Measurements from ENCODE around the gene MROH8. TPM values are rescaled to one million over a fixed set of nuclear protein-coding genes. Genes with fewer than 3 reads are reported as not detected.

The MROH8 gene
- total RNA-seq: 1 to 10 TPM; 2.9 to 7.6 (median 4.9) TPM

- peak within 1 kb of the TSS; percentile 94 to 99 (median 98) for H3K4me3 ChIP-seq
- in situ Hi-C loops (cut with MboI; ENCODE audit: low pct_unique_long_range_greater_than_20kb in 2 of 9, low sequenced_read_pairs in 9 of 9, unreplicated experiment in 9 of 9): no loop called here
- 0% methylated on average over 1 to 2 of the region's 80 CpGs; no CpG with 5 or more reads in 6 of the 10 experiments for WGBS, 10 experiments
- peaks cover 6 to 7% of the 10 kb centered on the region in 2 donors for H3K4me1 ChIP-seq (replicated peaks in 1 of 2)
- peak within 1 kb of the TSS; percentile 99 for H3K27ac ChIP-seq
- ATAC-seq (replicated peaks in 6 of 8): peak; percentile 89 to 98 (median 96)
Measured at GRCh38 chr20:37178839-37179682, at the start of gene MROH8, which contains the start of gene RPN2. MROH8 (minus strand) TSS chr20:37179548. RPN2 (plus strand) TSS chr20:37179330; CDS start chr20:37179357, 27 bp downstream.

- no peak overlapping the region for H3K27ac ChIP-seq
Measured at GRCh38 chr20:37228656-37229055, 49.3 kb upstream of the MROH8 start.

GRCh38 chr20:37228082-37228481 is 48.7 kb upstream of the MROH8 start:
- ATAC-seq (replicated peaks in 6 of 8): no peak
- in situ Hi-C loops (cut with MboI; ENCODE audit: low pct_unique_long_range_greater_than_20kb in 2 of 9, low sequenced_read_pairs in 9 of 9, unreplicated experiment in 9 of 9): no loop called here

More at GRCh38 chr20:37228656-37229055, 49.3 kb upstream of the MROH8 start:
- Histone ChIP-seq H3K4me1 (replicated peaks in 1 of 2) (peaks cover 26 to 31% of the 10 kb centered on the region in 2 donors), H3K4me3 (no peak overlapping the region)
- in situ Hi-C loops (cut with MboI; ENCODE audit: low pct_unique_long_range_greater_than_20kb in 2 of 9, low sequenced_read_pairs in 9 of 9, unreplicated experiment in 9 of 9): no loop called here
- no peak for ATAC-seq (replicated peaks in 6 of 8)
- 75 to 100% (median 83%) methylated on average over 1 to 5 of the region's 5 CpGs; no CpG with 5 or more reads in 4 of the 10 experiments for WGBS, 10 experiments

GRCh38 chr20:37226889-37227288 is 47.5 kb upstream of the MROH8 start:
- Histone ChIP-seq H3K27ac (no peak overlapping the region), H3K4me1 (replicated peaks in 1 of 2) (peaks cover 26 to 31% of the 10 kb centered on the region in 2 donors), H3K4me3 (no peak overlapping the region)
- ATAC-seq (replicated peaks in 6 of 8): no peak
- 81 to 100% (median 90%) methylated on average over 1 to 3 of the region's 3 CpGs; no CpG with 5 or more reads in 5 of the 10 experiments for WGBS, 10 experiments
- in situ Hi-C loops (cut with MboI; ENCODE audit: low pct_unique_long_range_greater_than_20kb in 2 of 9, low sequenced_read_pairs in 9 of 9, unreplicated experiment in 9 of 9): no loop called here

More at GRCh38 chr20:37228082-37228481, 48.7 kb upstream of the MROH8 start:
- Histone ChIP-seq H3K4me1 (replicated peaks in 1 of 2) (peaks cover 26 to 31% of the 10 kb centered on the region in 2 donors), H3K27ac (peak overlapping the region in 1 of 2 donors; percentile 21), H3K4me3 (no peak overlapping the region)
- WGBS, 10 experiments: 42 to 94% (median 70%) methylated on average over 1 to 6 of the region's 6 CpGs; no CpG with 5 or more reads in 3 of the 10 experiments

GRCh38 chr20:37225146-37225545 is 45.8 kb upstream of the MROH8 start:
- in situ Hi-C loops (cut with MboI; ENCODE audit: low pct_unique_long_range_greater_than_20kb in 2 of 9, low sequenced_read_pairs in 9 of 9, unreplicated experiment in 9 of 9): no loop called here
- H3K27ac ChIP-seq: no peak overlapping the region
- no peak for ATAC-seq (replicated peaks in 6 of 8)
- H3K4me3 ChIP-seq: no peak overlapping the region
- peaks cover 30 to 37% of the 10 kb centered on the region in 2 donors for H3K4me1 ChIP-seq (replicated peaks in 1 of 2)
- WGBS, 10 experiments: 80 to 100% (median 100%) methylated on average over 1 to 5 of the region's 5 CpGs; no CpG with 5 or more reads in 2 of the 10 experiments

- in situ Hi-C loops (cut with MboI; ENCODE audit: low pct_unique_long_range_greater_than_20kb in 2 of 9, low sequenced_read_pairs in 9 of 9, unreplicated experiment in 9 of 9): loop anchor here in 1 of 9 experiments (25.0 kb wide), 1 partner anchor 314 kb away; the partner anchor contains the start of gene BLCAP
- peak in 3 of 8 experiments; percentile 86 to 97 (median 95) for ATAC-seq (replicated peaks in 6 of 8)
- Histone ChIP-seq H3K4me1 (replicated peaks in 1 of 2) (peaks cover 19 to 28% of the 10 kb centered on the region in 2 donors), H3K4me3 (no peak overlapping the region), H3K27ac (no peak overlapping the region)
Measured at GRCh38 chr20:37223053-37223452, 43.7 kb upstream of the MROH8 start.

- no peak overlapping the region for H3K4me3 ChIP-seq
- ATAC-seq (replicated peaks in 6 of 8): no peak
- no peak overlapping the region for H3K27ac ChIP-seq
- in situ Hi-C loops (cut with MboI; ENCODE audit: low pct_unique_long_range_greater_than_20kb in 2 of 9, low sequenced_read_pairs in 9 of 9, unreplicated experiment in 9 of 9): loop anchor here in 1 of 9 experiments (25.0 kb wide), 1 partner anchor 315 kb away; the partner anchor contains the start of gene BLCAP
- peaks cover 19 to 25% of the 10 kb centered on the region in 2 donors for H3K4me1 ChIP-seq (replicated peaks in 1 of 2)
- 93 to 100% (median 100%) methylated on average over 1 to 4 of the region's 4 CpGs; no CpG with 5 or more reads in 4 of the 10 experiments for WGBS, 10 experiments
Measured at GRCh38 chr20:37222086-37222485, 42.7 kb upstream of the MROH8 start.

- H3K4me1 ChIP-seq (replicated peaks in 1 of 2): peaks cover 19 to 25% of the 10 kb centered on the region in 2 donors
- in situ Hi-C loops (cut with MboI; ENCODE audit: low pct_unique_long_range_greater_than_20kb in 2 of 9, low sequenced_read_pairs in 9 of 9, unreplicated experiment in 9 of 9): loop anchor here in 1 of 9 experiments (25.0 kb wide), 1 partner anchor 317 kb away; the partner anchor contains the start of gene BLCAP
- ATAC-seq (replicated peaks in 6 of 8): peak in 7 of 8 experiments; percentile 15 to 75 (median 49)
- WGBS, 10 experiments: 0 to 79% (median 22%) methylated on average over 1 to 2 of the region's 3 CpGs; no CpG with 5 or more reads in 1 of the 10 experiments
- no peak overlapping the region for H3K4me3 ChIP-seq
- peak overlapping the region; percentile 46 to 61 for H3K27ac ChIP-seq
Measured at GRCh38 chr20:37220731-37221130, 41.4 kb upstream of the MROH8 start.

- peak in 3 of 8 experiments; percentile 67 to 86 (median 77) for ATAC-seq (replicated peaks in 6 of 8)
- Histone ChIP-seq H3K27ac (peak overlapping the region; percentile 46 to 61), H3K4me3 (no peak overlapping the region), H3K4me1 (replicated peaks in 1 of 2) (peaks cover 19 to 25% of the 10 kb centered on the region in 2 donors)
- in situ Hi-C loops (cut with MboI; ENCODE audit: low pct_unique_long_range_greater_than_20kb in 2 of 9, low sequenced_read_pairs in 9 of 9, unreplicated experiment in 9 of 9): loop anchor here in 1 of 9 experiments (25.0 kb wide), 1 partner anchor 317 kb away; the partner anchor contains the start of gene BLCAP
- WGBS, 10 experiments: 33 to 90% (median 57%) methylated on average over 2 to 8 of the region's 10 CpGs
Measured at GRCh38 chr20:37219751-37220668, 40.7 kb upstream of the MROH8 start.

GRCh38 chr20:37218976-37219375 is 39.6 kb upstream of the MROH8 start:
- no peak overlapping the region for H3K4me3 ChIP-seq
- no peak overlapping the region for H3K27ac ChIP-seq
- no peak for ATAC-seq (replicated peaks in 6 of 8)
- in situ Hi-C loops (cut with MboI; ENCODE audit: low pct_unique_long_range_greater_than_20kb in 2 of 9, low sequenced_read_pairs in 9 of 9, unreplicated experiment in 9 of 9): loop anchor here in 1 of 9 experiments (25.0 kb wide), 1 partner anchor 318 kb away; the partner anchor contains the start of gene BLCAP
- 75 to 100% (median 85%) methylated on average over 2 to 4 of the region's 4 CpGs for WGBS, 10 experiments
- peaks cover 19 to 25% of the 10 kb centered on the region in 2 donors for H3K4me1 ChIP-seq (replicated peaks in 1 of 2)

GRCh38 chr20:37218441-37218840 is 39.1 kb upstream of the MROH8 start:
- H3K4me1 ChIP-seq (replicated peaks in 1 of 2): peaks cover 19 to 25% of the 10 kb centered on the region in 2 donors
- 86 to 100% (median 100%) methylated on average over 1 to 4 of the region's 4 CpGs; no CpG with 5 or more reads in 3 of the 10 experiments for WGBS, 10 experiments
- H3K27ac ChIP-seq: no peak overlapping the region
- no peak for ATAC-seq (replicated peaks in 6 of 8)
- H3K4me3 ChIP-seq: no peak overlapping the region
- in situ Hi-C loops (cut with MboI; ENCODE audit: low pct_unique_long_range_greater_than_20kb in 2 of 9, low sequenced_read_pairs in 9 of 9, unreplicated experiment in 9 of 9): loop anchor here in 1 of 9 experiments (25.0 kb wide), 1 partner anchor 319 kb away; the partner anchor contains the start of gene BLCAP

Measured in motor neuron (in vitro differentiated cells).